ENCODE measurements around the gene KLHL29. TPM values are rescaled to one million over a fixed set of nuclear protein-coding genes. Genes with fewer than 3 reads are reported as not detected.

The KLHL29 gene
- total RNA-seq, 1 donor, result 14.7 TPM

GRCh38 chr2:23485261-23485660, 100.3 kb downstream of the KLHL29 start:
- no peak overlapping the region for H3K4me3 ChIP-seq (ENCODE audit: low read depth, low read length)
- no peak for TF ChIP-seq CTCF (IDR thresholded peaks at IDR 0.05; ENCODE audit: insufficient read depth, low read depth, low read length)
- DNase-seq (ENCODE audit: low read depth), result no peak

- H3K4me3 ChIP-seq (ENCODE audit: low read depth, low read length), result no peak overlapping the region
- no peak for DNase-seq (ENCODE audit: low read depth)
- no peak for TF ChIP-seq CTCF (IDR thresholded peaks at IDR 0.05; ENCODE audit: insufficient read depth, low read depth, low read length)
Measured at GRCh38 chr2:23485841-23486683, 101.1 kb downstream of the KLHL29 start.

GRCh38 chr2:23486684-23487075, 101.7 kb downstream of the KLHL29 start:
- no peak overlapping the region for H3K4me3 ChIP-seq (ENCODE audit: low read depth, low read length)
- TF ChIP-seq CTCF (IDR thresholded peaks at IDR 0.05; ENCODE audit: insufficient read depth, low read depth, low read length), result no peak
- DNase-seq (ENCODE audit: low read depth), result peak; percentile 46

GRCh38 chr2:23487735-23488492, 102.9 kb downstream of the KLHL29 start:
- peak; percentile 75 for DNase-seq (ENCODE audit: low read depth)
- no peak overlapping the region for H3K4me3 ChIP-seq (ENCODE audit: low read depth, low read length)
- TF ChIP-seq CTCF (IDR thresholded peaks at IDR 0.05; ENCODE audit: insufficient read depth, low read depth, low read length), result no peak

GRCh38 chr2:23488584-23488983, 103.6 kb downstream of the KLHL29 start:
- TF ChIP-seq CTCF (IDR thresholded peaks at IDR 0.05; ENCODE audit: insufficient read depth, low read depth, low read length), result no peak
- H3K4me3 ChIP-seq (ENCODE audit: low read depth, low read length), result no peak overlapping the region
- DNase-seq (ENCODE audit: low read depth), result no peak

- peak; percentile 11 for DNase-seq (ENCODE audit: low read depth)
- no peak for TF ChIP-seq CTCF (IDR thresholded peaks at IDR 0.05; ENCODE audit: insufficient read depth, low read depth, low read length)
- H3K4me3 ChIP-seq (ENCODE audit: low read depth, low read length), result no peak overlapping the region
Measured at GRCh38 chr2:23489471-23490322, 104.7 kb downstream of the KLHL29 start.

Measured in fibroblast of villous mesenchyme (primary cell).